DND-41 (cell line): ENCODE results near the gene CHKB.

Experiments used
- EZH2 ChIP-seq: IDR thresholded peaks from 3 replicates; pipeline ENCODE4 v1.6.1; 2012; ENCODE audit warnings: borderline replicate concordance, low read depth, mild to moderate bottlenecking, moderate library complexity, low read length, inconsistent platforms; ENCODE audit not compliant: severe bottlenecking
- TF ChIP-seq, protein P1 (sequence below): IDR thresholded peaks from 2 replicates; pipeline ENCODE4 v1.5.1; 2012; ENCODE audit warnings: borderline replicate concordance, low read length, moderate library complexity, mild to moderate bottlenecking; ENCODE audit not compliant: poor library complexity, severe bottlenecking; ENCODE audit errors: extremely low read depth

DNA sequence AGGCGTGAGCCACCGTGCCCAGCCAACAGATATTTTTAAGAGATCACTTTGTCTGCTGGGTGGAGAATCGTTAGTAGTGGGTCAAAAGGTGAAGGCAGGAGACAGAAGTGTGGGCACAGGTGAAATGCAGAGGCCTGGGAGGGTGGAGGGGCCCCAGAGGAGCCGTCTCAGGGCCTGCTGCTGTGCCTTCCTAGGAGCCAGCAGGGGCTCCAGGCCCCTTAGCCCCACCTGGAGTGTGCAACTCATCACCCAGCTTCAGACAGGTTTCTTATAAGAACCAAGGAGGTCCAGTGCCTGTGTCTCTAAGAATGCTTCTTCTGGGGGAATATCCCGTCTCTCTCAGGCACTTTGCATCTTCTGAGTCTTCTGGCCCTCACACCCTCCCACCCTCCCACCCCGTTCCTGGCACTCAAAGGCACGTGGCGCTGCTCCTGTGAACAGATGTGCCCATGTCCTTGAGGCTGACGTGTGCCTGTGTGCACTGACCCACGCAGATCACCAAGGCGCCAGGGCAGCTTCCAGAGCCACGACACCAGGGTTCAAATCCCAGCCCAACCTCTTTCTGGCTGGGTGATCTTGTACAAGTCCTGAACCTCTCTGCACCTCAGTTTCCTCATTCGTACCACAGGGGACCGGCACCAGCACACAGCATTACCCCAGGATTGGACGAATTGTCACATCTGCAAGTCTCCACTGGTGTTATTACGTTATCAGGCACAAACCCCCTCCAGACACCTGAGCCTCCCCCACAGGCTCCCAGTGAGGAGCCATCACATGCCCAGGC, 41.9 kb upstream of the CHKB start:
- TF ChIP-seq EZH2, result no peak
- TF ChIP-seq, protein P1, sequence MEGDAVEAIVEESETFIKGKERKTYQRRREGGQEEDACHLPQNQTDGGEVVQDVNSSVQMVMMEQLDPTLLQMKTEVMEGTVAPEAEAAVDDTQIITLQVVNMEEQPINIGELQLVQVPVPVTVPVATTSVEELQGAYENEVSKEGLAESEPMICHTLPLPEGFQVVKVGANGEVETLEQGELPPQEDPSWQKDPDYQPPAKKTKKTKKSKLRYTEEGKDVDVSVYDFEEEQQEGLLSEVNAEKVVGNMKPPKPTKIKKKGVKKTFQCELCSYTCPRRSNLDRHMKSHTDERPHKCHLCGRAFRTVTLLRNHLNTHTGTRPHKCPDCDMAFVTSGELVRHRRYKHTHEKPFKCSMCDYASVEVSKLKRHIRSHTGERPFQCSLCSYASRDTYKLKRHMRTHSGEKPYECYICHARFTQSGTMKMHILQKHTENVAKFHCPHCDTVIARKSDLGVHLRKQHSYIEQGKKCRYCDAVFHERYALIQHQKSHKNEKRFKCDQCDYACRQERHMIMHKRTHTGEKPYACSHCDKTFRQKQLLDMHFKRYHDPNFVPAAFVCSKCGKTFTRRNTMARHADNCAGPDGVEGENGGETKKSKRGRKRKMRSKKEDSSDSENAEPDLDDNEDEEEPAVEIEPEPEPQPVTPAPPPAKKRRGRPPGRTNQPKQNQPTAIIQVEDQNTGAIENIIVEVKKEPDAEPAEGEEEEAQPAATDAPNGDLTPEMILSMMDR, result no peak
